22Rv1 (cell line): ENCODE results near the gene RHBDF1.

Source experiments
- CTCF ChIP-seq: fragments of 450-650 bp; IDR thresholded peaks from 2 replicates; pipeline ENCODE4 v1.5.1; 2017; ENCODE audit warnings: mild to moderate bottlenecking
- ZFX ChIP-seq: fragments of 450-650 bp; IDR thresholded peaks from 2 replicates; pipeline ENCODE4 v1.6.1; 2017; ENCODE audit warnings: antibody characterized with exemption, borderline replicate concordance

GRCh38 chr16:63998-64913 lies 8.2 kb downstream of the RHBDF1 start:
- TF ChIP-seq CTCF (no peak), ZFX (no peak)
